SH-SY5Y (cell line): ENCODE results near the gene SERF1B.
"Not testable (repeated sequence)": the region's sequence is repeated elsewhere in the genome, so short reads cannot be mapped to it uniquely, and the experiment has no call there.

ENCODE experiments used
- GATA2 ChIP-seq: IDR thresholded peaks from 2 replicates; pipeline ENCODE4 v1.6.1; 2011; ENCODE audit warnings: mild to moderate bottlenecking, low read depth, low read length
- GATA3 ChIP-seq: IDR thresholded peaks from 2 replicates; pipeline ENCODE4 v1.6.1; 2011; ENCODE audit warnings: low read depth, mild to moderate bottlenecking, low read length, moderate library complexity

Gene SERF1B

DNA sequence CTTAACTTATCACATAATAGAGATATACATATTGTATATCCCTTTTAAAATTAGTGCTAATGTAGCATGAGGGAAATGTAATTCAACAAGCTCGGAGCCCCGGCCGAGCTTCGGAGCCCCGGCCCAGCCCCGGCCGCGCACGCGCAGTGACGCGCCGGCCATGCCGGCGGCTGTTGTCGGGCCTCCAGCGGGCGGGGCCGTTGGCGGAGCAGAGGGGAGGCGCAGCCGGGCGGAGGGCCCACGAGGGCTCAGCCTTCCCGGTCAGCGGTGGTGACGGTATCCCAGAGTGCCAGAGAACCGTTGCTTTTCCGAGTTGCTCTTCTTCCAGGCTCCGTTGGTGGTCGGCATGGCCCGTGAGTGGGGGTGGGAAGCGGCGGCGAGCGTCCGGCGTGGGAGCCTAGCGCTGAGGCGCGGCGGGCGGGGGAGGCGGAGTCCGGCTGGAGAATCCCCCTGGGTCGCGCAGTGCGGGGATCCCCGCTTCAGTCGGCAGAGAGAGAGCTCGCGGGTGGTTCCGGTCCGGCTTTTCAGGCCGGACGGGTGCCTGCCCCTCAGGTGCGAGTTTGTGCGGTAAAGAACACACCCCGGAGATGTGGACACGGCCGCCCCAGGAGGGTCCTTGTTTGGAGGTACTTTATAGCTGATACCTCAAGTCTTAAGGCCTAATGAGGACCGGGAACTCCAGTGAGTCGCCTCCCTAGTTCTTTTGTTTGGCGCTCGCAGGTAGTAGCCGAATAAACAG lies at the start of gene SERF1B:
TSS of gene SERF1B (plus strand) at position 146 of the 739 bp plus-strand sequence. CDS start at position 347, 201 bp downstream.
- TF ChIP-seq GATA3, GATA2: not testable (repeated sequence)
